HL-60 (cell line): ENCODE measurements around the gene BIRC7.
A peak's percentile ranks its signal among the peaks of the same experiment; 100 is the strongest.

Experiments used
- DNase-seq, 2 experiments: peaks; one replicate each; pipeline ENCODE4 v3.0.0-alpha.2; 2010 to 2020; ENCODE audit warnings: low read depth in 1 of 2, low spot score in 1 of 2
- H3K27ac ChIP-seq: fragments of 250-450 bp; sonication (Bioruptor Pico); replicated peaks from 2 replicates; pipeline ENCODE4 v1.5.1; 2020; ENCODE audit warnings: mild to moderate bottlenecking, moderate library complexity
- H3K27me3 ChIP-seq: fragments of 250-450 bp; sonication (Bioruptor Pico); 2 replicates; pipeline ENCODE4 v1.5.1; 2021; ENCODE audit warnings: mild to moderate bottlenecking, moderate library complexity; ENCODE audit not compliant: insufficient read depth, poor library complexity, severe bottlenecking
- H3K4me3 ChIP-seq: replicated peaks from 2 replicates; pipeline ENCODE4 v1.5.1; 2011; ENCODE audit warnings: mild to moderate bottlenecking, control low read depth, low read length; ENCODE audit not compliant: insufficient read depth
- CTCF ChIP-seq: IDR thresholded peaks from one replicate; pipeline ENCODE4 v1.5.1; 2011; ENCODE audit warnings: low read length, control low read depth, inconsistent platforms; ENCODE audit not compliant: insufficient read depth
- GABPA ChIP-seq: IDR thresholded peaks from 2 replicates; pipeline ENCODE4 v1.6.1; 2012; ENCODE audit warnings: low read depth
- POLR2AphosphoS5 ChIP-seq: IDR thresholded peaks from 2 replicates; pipeline ENCODE4 v1.6.1; 2012; ENCODE audit warnings: low read depth
- SPI1 ChIP-seq: IDR thresholded peaks from 2 replicates; pipeline ENCODE4 v1.6.1; 2012; ENCODE audit warnings: low read depth, mild to moderate bottlenecking, borderline replicate concordance
- TF ChIP-seq, protein P1 (sequence below): IDR thresholded peaks from 2 replicates; pipeline ENCODE4 v1.6.1; 2012; ENCODE audit warnings: low read depth; ENCODE audit not compliant: insufficient replicate concordance

The BIRC7 gene

DNA sequence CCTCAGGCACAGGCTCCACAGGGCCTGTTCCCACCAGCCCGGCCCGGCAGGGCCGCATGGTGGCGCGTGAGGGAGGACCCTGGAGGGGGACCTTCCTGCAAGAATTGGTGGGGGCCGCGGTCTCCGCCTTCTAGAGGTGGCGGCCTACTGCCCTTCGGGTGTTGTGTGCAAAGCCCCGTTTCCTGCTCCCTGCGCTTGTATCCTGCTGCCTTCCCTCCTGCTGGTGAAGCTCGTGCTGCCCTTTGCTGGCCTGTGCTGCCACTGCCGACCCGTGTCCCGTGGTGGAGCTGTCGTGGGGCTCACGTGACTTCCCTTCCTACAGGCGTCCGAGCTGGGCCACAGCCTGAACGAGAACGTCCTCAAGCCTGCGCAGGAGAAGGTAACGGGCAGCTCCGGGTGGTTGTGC lies 48.8 kb downstream of the BIRC7 start:
- Histone ChIP-seq H3K4me3 (no peak overlapping the region), H3K27me3 (no peaks in the 10 kb centered on the region), H3K27ac (peak overlapping the region; percentile 28; the same call in 1 of the 2 replicates)
- TF ChIP-seq, protein P1, sequence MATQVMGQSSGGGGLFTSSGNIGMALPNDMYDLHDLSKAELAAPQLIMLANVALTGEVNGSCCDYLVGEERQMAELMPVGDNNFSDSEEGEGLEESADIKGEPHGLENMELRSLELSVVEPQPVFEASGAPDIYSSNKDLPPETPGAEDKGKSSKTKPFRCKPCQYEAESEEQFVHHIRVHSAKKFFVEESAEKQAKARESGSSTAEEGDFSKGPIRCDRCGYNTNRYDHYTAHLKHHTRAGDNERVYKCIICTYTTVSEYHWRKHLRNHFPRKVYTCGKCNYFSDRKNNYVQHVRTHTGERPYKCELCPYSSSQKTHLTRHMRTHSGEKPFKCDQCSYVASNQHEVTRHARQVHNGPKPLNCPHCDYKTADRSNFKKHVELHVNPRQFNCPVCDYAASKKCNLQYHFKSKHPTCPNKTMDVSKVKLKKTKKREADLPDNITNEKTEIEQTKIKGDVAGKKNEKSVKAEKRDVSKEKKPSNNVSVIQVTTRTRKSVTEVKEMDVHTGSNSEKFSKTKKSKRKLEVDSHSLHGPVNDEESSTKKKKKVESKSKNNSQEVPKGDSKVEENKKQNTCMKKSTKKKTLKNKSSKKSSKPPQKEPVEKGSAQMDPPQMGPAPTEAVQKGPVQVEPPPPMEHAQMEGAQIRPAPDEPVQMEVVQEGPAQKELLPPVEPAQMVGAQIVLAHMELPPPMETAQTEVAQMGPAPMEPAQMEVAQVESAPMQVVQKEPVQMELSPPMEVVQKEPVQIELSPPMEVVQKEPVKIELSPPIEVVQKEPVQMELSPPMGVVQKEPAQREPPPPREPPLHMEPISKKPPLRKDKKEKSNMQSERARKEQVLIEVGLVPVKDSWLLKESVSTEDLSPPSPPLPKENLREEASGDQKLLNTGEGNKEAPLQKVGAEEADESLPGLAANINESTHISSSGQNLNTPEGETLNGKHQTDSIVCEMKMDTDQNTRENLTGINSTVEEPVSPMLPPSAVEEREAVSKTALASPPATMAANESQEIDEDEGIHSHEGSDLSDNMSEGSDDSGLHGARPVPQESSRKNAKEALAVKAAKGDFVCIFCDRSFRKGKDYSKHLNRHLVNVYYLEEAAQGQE = no peak
- TF ChIP-seq SPI1 = no peak
- no peak for TF ChIP-seq CTCF
- TF ChIP-seq GABPA = no peak
- TF ChIP-seq POLR2AphosphoS5 = no peak
- no peak for DNase-seq

DNA sequence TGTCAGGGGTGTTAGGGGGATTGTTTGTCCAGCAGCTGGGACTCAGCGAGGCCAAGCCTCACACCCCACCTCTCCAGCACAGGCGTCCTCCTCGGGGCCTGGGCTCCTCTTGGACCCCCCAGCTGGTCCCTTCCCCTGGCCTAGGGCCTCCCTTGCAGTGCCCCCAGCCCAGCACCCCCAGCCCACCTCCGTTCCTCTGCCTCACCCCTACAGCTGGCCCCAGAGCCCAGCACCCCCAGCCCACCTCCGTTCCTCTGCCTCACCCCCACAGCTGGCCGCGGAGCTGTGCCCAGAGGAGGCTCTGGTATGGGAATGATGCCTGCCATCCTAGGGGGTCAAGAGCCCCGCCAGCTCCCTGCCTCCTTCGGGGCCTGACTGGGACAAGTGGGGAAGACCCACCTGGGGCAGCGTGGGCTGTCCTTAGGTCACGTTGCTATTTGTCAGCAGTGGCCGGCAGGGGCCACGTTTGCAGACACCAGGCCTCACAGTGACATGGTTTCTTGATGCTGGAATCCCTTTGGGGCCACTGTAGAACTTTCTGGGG lies 49.3 kb downstream of the BIRC7 start:
- TF ChIP-seq, protein P1 = no peak
- TF ChIP-seq CTCF (no peak), SPI1 (no peak), GABPA (no peak), POLR2AphosphoS5 (no peak)
- no peaks in the 10 kb centered on the region for H3K27me3 ChIP-seq
- H3K27ac ChIP-seq = no peak overlapping the region
- DNase-seq = no peak
- H3K4me3 ChIP-seq = no peak overlapping the region

- no peak overlapping the region for H3K4me3 ChIP-seq
- no peak for DNase-seq
- H3K27ac ChIP-seq = no peak overlapping the region
- H3K27me3 ChIP-seq = no peaks in the 10 kb centered on the region
- TF ChIP-seq SPI1 (no peak), CTCF (no peak), POLR2AphosphoS5 (no peak), GABPA (no peak)
- TF ChIP-seq, protein P1 = no peak
Measured at GRCh38 chr20:63285636-63286615, 50.2 kb downstream of the BIRC7 start.
